H1 (cell line): ENCODE data around the gene IL13. TPM values are rescaled to one million over a fixed set of nuclear protein-coding genes. Genes with fewer than 3 reads are reported as not detected.

ENCODE experiments used
- ASH2L ChIP-seq: fragments of 200-600, 300-600 bp; sonication (generic); IDR thresholded peaks from one replicate; pipeline ENCODE4 v1.7.1; 2017; ENCODE audit warnings: low read length
- CREB1 ChIP-seq: IDR thresholded peaks from 2 replicates; pipeline ENCODE4 v1.6.1; 2012; ENCODE audit warnings: inconsistent platforms
- KDM4A ChIP-seq: IDR thresholded peaks from one replicate; pipeline ENCODE4 v1.7.1; 2012; ENCODE audit warnings: low read depth, mild to moderate bottlenecking, moderate library complexity, low read length, inconsistent platforms; ENCODE audit not compliant: severe bottlenecking
- RNF2 ChIP-seq: fragments of 200-900, 300-1000 bp; sonication (generic); IDR thresholded peaks from 2 replicates; pipeline ENCODE4 v1.7.1; 2016; ENCODE audit warnings: borderline replicate concordance, low read depth, mild to moderate bottlenecking, antibody characterized with exemption, low read length; ENCODE audit not compliant: poor library complexity, severe bottlenecking; ENCODE audit errors: missing control alignments
- RXRA ChIP-seq: IDR thresholded peaks from 2 replicates; pipeline ENCODE4 v1.6.1; 2011; ENCODE audit warnings: low read depth, mild to moderate bottlenecking, low read length, moderate library complexity; ENCODE audit not compliant: insufficient read depth
- TAF7 ChIP-seq: optimal IDR thresholded peaks from 2 replicates; pipeline ENCODE3; 2011; ENCODE audit warnings: low read depth, mild to moderate bottlenecking, inconsistent platforms, low read length, moderate library complexity, borderline replicate concordance
- polyA plus RNA-seq, 7 experiments: library from polyadenylated mRNA; depleted of rRNA in 3 of 7; stranded (reverse) in 5 of 7; unstranded in 2 of 7; fragments of >200 nt in 5 of 7; fragments of 200-250 nt in 2 of 7; gene quantifications; 1 replicate in 5 of 7; 2 replicates in 1 of 7; 4 replicates in 1 of 7; pipeline versions ENCODE4 v1.2.1 to v1.2.3, GENCODE V29; 2011 to 2013; ENCODE audit warnings: missing spikeins in 2 of 7, mixed read lengths in 2 of 7
- total RNA-seq: library from RNA; stranded (reverse); fragmentation: NEBNext Ultra II Directional; extraction: Animal tissue kit (Norgen Biotek cat#: 25700); gene quantifications from 2 replicates; pipeline ENCODE4 v1.2.1, GENCODE V29; 2021
- TF ChIP-seq, protein P1 (sequence below): fragments of 300-600 bp; sonication (generic); IDR thresholded peaks from 2 replicates; pipeline ENCODE4 v1.7.1; 2012; ENCODE audit warnings: low read length, moderate library complexity, mild to moderate bottlenecking, inconsistent platforms; ENCODE audit not compliant: insufficient replicate concordance
- TF ChIP-seq, protein P2 (sequence below): IDR thresholded peaks from 2 replicates; pipeline ENCODE4 v1.6.1; 2012; ENCODE audit warnings: inconsistent platforms

IL13 gene
- total and polyA plus RNA-seq, 2 of the 8 experiments (the other 6 are each of a cell fraction or from before 2014, with no cell fraction given): not detected

DNA sequence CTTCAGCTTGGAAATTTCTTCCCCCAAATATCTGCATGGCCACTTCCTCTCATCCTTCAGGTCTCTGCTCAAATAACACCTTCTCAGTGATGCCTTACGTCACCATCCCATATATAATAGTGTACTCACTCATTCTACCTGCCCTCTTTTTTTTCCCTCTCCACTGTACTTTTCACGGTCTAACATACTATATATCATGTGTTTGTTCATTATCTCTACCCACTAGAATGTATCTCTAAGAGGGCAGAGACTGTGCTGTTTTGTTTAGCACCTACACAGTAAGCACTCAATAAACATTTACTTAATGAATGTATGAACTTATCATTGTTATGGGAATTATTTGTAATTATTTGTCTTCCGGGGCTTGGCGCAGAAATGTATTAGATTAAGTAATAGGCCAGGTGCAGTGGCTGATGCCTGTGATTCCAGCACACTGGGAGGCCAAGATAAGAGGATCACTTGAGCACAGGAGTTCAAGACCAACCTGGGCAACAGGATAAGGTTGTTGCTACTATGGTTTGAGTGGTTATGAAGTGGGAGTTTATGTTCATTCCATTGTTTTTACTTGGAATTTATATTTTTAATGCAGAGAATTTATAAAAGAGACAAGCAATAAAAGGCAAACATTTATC is 6.0 kb upstream of the IL13 start (continued):
- TF ChIP-seq, protein P1, sequence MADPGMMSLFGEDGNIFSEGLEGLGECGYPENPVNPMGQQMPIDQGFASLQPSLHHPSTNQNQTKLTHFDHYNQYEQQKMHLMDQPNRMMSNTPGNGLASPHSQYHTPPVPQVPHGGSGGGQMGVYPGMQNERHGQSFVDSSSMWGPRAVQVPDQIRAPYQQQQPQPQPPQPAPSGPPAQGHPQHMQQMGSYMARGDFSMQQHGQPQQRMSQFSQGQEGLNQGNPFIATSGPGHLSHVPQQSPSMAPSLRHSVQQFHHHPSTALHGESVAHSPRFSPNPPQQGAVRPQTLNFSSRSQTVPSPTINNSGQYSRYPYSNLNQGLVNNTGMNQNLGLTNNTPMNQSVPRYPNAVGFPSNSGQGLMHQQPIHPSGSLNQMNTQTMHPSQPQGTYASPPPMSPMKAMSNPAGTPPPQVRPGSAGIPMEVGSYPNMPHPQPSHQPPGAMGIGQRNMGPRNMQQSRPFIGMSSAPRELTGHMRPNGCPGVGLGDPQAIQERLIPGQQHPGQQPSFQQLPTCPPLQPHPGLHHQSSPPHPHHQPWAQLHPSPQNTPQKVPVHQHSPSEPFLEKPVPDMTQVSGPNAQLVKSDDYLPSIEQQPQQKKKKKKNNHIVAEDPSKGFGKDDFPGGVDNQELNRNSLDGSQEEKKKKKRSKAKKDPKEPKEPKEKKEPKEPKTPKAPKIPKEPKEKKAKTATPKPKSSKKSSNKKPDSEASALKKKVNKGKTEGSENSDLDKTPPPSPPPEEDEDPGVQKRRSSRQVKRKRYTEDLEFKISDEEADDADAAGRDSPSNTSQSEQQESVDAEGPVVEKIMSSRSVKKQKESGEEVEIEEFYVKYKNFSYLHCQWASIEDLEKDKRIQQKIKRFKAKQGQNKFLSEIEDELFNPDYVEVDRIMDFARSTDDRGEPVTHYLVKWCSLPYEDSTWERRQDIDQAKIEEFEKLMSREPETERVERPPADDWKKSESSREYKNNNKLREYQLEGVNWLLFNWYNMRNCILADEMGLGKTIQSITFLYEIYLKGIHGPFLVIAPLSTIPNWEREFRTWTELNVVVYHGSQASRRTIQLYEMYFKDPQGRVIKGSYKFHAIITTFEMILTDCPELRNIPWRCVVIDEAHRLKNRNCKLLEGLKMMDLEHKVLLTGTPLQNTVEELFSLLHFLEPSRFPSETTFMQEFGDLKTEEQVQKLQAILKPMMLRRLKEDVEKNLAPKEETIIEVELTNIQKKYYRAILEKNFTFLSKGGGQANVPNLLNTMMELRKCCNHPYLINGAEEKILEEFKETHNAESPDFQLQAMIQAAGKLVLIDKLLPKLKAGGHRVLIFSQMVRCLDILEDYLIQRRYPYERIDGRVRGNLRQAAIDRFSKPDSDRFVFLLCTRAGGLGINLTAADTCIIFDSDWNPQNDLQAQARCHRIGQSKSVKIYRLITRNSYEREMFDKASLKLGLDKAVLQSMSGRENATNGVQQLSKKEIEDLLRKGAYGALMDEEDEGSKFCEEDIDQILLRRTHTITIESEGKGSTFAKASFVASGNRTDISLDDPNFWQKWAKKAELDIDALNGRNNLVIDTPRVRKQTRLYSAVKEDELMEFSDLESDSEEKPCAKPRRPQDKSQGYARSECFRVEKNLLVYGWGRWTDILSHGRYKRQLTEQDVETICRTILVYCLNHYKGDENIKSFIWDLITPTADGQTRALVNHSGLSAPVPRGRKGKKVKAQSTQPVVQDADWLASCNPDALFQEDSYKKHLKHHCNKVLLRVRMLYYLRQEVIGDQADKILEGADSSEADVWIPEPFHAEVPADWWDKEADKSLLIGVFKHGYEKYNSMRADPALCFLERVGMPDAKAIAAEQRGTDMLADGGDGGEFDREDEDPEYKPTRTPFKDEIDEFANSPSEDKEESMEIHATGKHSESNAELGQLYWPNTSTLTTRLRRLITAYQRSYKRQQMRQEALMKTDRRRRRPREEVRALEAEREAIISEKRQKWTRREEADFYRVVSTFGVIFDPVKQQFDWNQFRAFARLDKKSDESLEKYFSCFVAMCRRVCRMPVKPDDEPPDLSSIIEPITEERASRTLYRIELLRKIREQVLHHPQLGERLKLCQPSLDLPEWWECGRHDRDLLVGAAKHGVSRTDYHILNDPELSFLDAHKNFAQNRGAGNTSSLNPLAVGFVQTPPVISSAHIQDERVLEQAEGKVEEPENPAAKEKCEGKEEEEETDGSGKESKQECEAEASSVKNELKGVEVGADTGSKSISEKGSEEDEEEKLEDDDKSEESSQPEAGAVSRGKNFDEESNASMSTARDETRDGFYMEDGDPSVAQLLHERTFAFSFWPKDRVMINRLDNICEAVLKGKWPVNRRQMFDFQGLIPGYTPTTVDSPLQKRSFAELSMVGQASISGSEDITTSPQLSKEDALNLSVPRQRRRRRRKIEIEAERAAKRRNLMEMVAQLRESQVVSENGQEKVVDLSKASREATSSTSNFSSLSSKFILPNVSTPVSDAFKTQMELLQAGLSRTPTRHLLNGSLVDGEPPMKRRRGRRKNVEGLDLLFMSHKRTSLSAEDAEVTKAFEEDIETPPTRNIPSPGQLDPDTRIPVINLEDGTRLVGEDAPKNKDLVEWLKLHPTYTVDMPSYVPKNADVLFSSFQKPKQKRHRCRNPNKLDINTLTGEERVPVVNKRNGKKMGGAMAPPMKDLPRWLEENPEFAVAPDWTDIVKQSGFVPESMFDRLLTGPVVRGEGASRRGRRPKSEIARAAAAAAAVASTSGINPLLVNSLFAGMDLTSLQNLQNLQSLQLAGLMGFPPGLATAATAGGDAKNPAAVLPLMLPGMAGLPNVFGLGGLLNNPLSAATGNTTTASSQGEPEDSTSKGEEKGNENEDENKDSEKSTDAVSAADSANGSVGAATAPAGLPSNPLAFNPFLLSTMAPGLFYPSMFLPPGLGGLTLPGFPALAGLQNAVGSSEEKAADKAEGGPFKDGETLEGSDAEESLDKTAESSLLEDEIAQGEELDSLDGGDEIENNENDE: no peak
- no peak for TF ChIP-seq KDM4A
- no peak for TF ChIP-seq ASH2L
- TF ChIP-seq RNF2: no peak
- TF ChIP-seq, protein P2, sequence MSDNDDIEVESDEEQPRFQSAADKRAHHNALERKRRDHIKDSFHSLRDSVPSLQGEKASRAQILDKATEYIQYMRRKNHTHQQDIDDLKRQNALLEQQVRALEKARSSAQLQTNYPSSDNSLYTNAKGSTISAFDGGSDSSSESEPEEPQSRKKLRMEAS: no peak
- no peak for TF ChIP-seq RXRA
- TF ChIP-seq CREB1: no peak
- TF ChIP-seq TAF7: no peak
